Brain pericyte (primary cell): ENCODE measurements around the gene CDK14.
A peak's percentile ranks its signal among the peaks of the same experiment; 100 is the strongest.

Experiments
- DNase-seq: peaks from one replicate; pipeline ENCODE4 v3.0.0-alpha.2; 2012; ENCODE audit warnings: low read depth, low spot score

CDK14 gene

DNA sequence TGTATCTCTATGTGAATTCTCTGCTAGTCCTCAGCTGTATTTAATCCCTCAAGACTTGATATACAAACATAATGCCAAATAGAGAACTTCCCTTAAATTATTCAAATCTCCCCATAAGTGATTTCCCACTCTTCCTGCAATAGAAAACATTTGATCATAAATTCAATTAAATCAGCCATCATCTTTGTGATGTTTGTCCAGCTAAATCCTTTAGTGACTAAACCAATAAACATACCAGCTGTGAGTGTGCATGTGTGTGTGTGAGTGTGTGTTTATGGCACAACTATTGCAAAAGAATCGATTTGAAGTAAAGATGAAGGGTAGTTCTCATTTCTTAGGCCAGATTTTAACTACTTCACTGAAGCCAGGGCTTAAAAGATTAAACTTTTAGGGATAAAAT, 492.6 kb downstream of the CDK14 start:
- no peak for DNase-seq

DNA sequence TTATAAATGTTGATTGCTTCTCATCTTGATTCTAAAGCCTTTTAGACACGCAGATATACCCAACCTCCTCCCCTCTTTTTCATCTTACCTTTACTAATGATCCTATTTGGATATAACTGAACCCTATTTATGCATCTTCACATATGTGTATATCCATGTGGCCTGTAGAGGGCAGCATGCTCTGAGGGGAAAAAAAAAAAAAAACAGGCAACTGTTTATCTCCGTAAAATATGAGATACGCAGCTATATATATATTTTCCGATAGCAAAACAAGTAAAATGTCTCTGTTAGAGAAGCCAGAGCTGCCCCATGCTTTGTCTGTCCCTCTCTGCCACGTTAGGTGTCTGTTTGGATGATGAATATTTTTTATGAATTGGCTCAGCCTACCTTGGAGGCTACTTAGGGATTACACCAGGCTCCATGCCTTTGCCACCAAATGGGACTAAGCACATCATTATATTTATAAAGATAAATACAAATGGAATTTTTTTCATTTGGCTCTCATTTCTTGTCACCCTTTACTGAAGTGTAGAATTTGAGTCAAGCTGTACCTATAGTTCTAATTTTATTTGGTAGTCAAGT, 493.4 kb downstream of the CDK14 start:
- peak; percentile 8 for DNase-seq

- no peak for DNase-seq
These were observed 494.6 kb downstream of the CDK14 start for GRCh38 chr7:91090684-91091083.

GRCh38 chr7:91091631-91092030, 495.5 kb downstream of the CDK14 start:
- no peak for DNase-seq

GRCh38 chr7:91093181-91093580, 497.1 kb downstream of the CDK14 start:
- no peak for DNase-seq

DNA sequence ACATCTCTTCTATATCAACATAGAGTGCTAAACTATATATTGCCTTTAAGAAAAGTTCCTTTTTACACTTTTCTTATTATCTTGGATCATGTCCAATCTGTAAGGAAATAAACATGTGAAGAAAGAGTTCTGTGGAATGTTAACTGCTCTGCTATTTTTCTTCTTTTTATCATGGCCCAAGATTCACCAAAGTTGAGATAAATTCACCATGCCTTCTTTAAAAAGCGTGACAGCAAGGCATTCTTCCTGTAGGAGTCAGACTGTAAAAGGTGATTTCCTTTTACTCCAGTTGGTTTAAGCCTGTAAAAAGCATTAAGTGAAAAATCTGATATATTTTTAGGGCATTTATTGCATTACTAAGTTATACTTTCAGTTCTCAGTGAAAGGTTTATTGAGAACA, 502.4 kb downstream of the CDK14 start:
- no peak for DNase-seq

- DNase-seq = no peak
These were observed 507.2 kb downstream of the CDK14 start for GRCh38 chr7:91103363-91103762.

GRCh38 chr7:91107460-91107859, 511.3 kb downstream of the CDK14 start:
- DNase-seq = no peak

- no peak for DNase-seq
These were observed 513.1 kb downstream of the CDK14 start for GRCh38 chr7:91109200-91109599.

DNA sequence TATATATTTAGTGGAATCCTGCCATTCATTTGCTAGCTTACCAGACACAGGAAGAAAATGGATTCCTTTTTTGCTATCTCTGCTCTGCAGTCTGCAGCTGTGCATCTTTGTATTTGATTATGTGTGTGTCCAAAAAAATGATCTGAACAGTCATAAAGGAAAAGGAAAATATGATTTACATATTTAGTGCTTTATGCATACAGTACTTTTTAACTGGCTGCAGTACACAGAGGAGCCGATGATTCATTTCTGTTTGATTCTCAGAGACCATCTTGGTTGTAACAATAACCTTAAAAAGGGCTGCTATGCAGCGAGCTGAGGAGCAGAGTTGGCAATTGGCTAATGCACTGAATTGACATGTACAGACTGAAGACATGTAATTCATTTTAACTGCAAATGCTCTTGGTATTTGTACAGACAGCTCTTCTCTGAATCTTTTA, 516.8 kb downstream of the CDK14 start:
- no peak for DNase-seq

GRCh38 chr7:91114232-91114631, 518.1 kb downstream of the CDK14 start:
- no peak for DNase-seq

DNA sequence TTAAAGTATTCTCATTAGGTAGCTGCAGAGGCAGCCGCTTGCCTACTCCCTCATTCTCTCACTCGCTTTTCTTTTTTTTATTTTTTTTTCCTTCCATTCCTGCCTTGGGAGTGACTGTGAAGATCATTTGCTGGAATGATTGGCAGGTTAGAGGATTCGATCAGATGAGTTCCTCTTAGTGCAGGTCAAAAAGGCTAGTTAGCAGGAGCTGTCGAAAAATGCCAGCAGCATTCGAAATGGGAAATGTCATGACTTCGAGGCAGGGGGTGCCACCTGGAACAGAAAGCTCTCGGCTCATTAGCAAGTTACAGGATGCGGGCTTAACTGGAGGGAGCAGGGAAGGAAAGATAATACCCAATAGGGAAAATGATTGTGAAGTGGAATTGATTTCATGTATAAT, 530.6 kb downstream of the CDK14 start:
- DNase-seq = no peak

- DNase-seq = no peak
These were observed 531.2 kb downstream of the CDK14 start for GRCh38 chr7:91127325-91127724.

DNA sequence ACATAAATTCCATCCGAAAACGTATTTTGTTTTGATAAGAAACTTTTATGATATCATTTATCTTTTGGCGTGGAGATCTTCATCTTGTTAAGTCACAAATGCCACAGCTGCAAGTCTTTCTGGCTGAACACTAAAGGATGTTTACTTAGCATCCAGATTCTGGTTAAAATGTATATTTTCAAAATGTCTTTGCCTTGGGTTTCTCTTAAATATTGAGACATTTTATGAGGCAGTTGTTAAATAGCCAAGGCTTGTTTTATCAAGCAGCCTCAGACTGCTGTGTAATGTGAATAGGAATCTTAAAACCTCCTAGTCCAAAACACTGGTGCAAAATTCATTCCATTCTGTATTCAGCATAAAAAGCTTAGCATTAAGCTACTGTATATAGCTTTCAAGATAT, 531.8 kb downstream of the CDK14 start:
- DNase-seq = no peak

- DNase-seq = no peak
These were observed 532.7 kb downstream of the CDK14 start for GRCh38 chr7:91128683-91129348.

DNA sequence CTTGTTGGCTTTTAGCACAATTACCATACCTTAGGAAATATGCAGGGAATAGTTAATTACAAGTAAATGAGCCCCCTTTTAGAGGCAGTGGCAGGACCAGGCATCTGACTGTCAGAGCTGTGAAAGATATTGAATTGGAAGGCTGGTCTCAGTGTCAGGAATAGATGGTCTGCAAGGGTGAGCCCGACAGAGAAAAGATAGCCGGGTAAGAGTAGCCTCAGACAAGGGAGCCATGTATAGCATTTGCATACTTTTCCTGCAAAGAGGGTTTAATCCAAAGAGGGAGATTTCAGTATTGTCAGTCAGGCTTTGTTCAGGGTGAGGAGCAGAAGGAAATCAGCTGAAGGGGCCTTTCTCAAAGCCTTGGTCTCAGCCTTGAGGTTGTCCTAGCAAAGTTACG, 539.2 kb downstream of the CDK14 start:
- DNase-seq = no peak

- no peak for DNase-seq
These were observed 539.7 kb downstream of the CDK14 start for GRCh38 chr7:91135703-91136430.

DNA sequence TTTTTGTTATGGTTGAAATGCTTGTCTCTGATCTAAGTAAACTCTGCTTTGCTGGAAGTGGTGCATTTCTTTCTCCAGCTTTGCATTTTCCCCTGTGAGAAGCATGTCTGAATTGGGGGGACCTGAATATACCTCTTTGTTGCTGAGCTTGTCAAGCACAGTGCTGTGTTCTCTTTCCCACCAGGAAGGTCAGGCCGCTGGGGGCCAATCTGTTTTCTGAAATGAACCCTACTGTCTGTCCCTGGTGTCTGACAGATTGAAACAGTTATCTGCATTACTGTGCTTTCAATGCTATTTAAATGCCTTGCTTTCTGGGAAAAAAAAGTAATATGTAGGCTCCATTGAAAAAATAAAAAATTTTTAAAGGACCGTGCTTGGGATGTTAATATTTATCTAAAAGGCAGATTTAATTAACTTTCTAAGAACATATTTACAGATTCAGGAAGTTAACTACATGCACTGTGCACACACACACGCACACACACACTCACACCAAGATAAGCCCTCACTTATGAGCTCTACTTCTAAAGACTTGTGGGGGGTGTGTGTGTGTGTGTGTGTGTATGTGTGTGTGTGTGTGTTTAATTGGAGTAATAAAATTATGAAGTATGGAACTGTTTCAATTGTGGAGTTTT, 541.1 kb downstream of the CDK14 start:
- DNase-seq = no peak

- DNase-seq = no peak
These were observed 541.8 kb downstream of the CDK14 start for GRCh38 chr7:91137788-91138368.

DNA sequence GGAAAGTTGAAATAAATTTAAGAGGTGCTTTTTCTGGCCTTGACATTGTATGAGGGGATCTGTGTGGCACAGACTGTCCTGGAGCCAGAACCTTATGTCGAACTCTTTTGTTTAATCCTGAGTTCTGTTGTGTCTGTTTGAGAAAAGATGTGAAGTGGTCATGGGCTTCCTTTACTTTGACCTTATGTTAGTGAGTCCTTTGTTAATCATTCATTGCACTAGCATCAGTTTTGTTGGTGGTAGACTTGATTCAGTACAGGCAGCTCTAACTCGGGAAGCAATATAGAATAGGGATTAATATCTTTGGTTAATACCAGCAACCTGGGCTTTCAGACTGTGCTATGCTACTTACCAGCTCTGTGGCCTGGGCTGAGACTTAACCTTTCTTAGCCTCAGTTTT, 544.2 kb downstream of the CDK14 start:
- DNase-seq = no peak

- DNase-seq = no peak
These were observed 544.9 kb downstream of the CDK14 start for GRCh38 chr7:91140982-91141381.

- DNase-seq = no peak
These were observed 546.6 kb downstream of the CDK14 start for GRCh38 chr7:91142743-91143142.
